Smooth muscle cell (in vitro differentiated cells): ENCODE results near the gene RHEBL1. TPM values are rescaled to one million over a fixed set of nuclear protein-coding genes. Genes with fewer than 3 reads are reported as not detected.

Source experiments
- DNase-seq: peaks from one replicate; lab custom pipeline; 2025; ENCODE audit not compliant: unreplicated experiment; lab: John Stamatoyannopoulos, UW
- H2AFZ ChIP-seq: fragments of 200-600 bp; sonication (generic); 2 replicates; pipeline ENCODE4 v1.6.0; 2016; ENCODE audit warnings: antibody characterized with exemption, low read depth, mild to moderate bottlenecking
- H3F3A ChIP-seq: fragments of 200-600 bp; sonication (generic); 2 replicates; pipeline ENCODE4 v1.6.0; 2017; ENCODE audit warnings: antibody characterized with exemption, low read depth
- H3K27ac ChIP-seq: fragments of 200-600 bp; sonication (generic); 2 replicates; pipeline ENCODE4 v1.5.1; 2016; ENCODE audit warnings: low read depth, mild to moderate bottlenecking
- H3K27me3 ChIP-seq: fragments of 200-600 bp; sonication (generic); 2 replicates; pipeline ENCODE4 v1.6.1; 2016; ENCODE audit warnings: low read depth, mild to moderate bottlenecking
- H3K36me3 ChIP-seq: fragments of 200-600 bp; sonication (generic); 2 replicates; pipeline ENCODE4 v1.5.1; 2016; ENCODE audit warnings: low read depth
- H3K4me1 ChIP-seq: fragments of 200-600 bp; sonication (generic); 2 replicates; pipeline ENCODE4 v1.5.1; 2016; ENCODE audit warnings: low read depth
- H3K4me2 ChIP-seq: fragments of 200-600 bp; sonication (generic); 2 replicates; pipeline ENCODE4 v1.6.0; 2016; ENCODE audit warnings: mild to moderate bottlenecking
- H3K4me3 ChIP-seq: fragments of 200-600 bp; sonication (generic); 2 replicates; pipeline ENCODE4 v1.5.1; 2016; ENCODE audit warnings: mild to moderate bottlenecking
- H3K79me2 ChIP-seq: fragments of 200-600 bp; sonication (generic); 2 replicates; pipeline ENCODE4 v1.6.0; 2016; ENCODE audit warnings: low read depth, mild to moderate bottlenecking
- H3K9ac ChIP-seq: fragments of 200-600 bp; sonication (generic); 2 replicates; pipeline ENCODE4 v1.6.0; 2016; ENCODE audit warnings: low read depth
- H3K9me3 ChIP-seq: fragments of 200-600 bp; sonication (generic); replicated peaks from 2 replicates; pipeline ENCODE4 v1.5.1; 2016; ENCODE audit warnings: low read depth
- H4K20me1 ChIP-seq: fragments of 200-600 bp; sonication (generic); 2 replicates; pipeline ENCODE4 v1.6.0; 2016; ENCODE audit warnings: low read depth
- WGBS: methylation state at CpG from one replicate; pipeline ENCODE4 v1.1.7; 2016; ENCODE audit warnings: low lambda C conversion rate; 5-methylcytosine and 5-hydroxymethylcytosine counted together
- polyA plus RNA-seq: library from polyadenylated mRNA; unstranded; fragments of >200 nt; fragmentation: Nextera tagmentation; extraction: Ambion mirVana; gene quantifications from 2 replicates; pipeline ENCODE4 v1.2.1, GENCODE V29; 2016
- total RNA-seq: library from RNA; depleted of rRNA; stranded (reverse); fragments of >200 nt; gene quantifications from 2 replicates; pipeline ENCODE4 v1.2.3, GENCODE V29; 2014
- TF ChIP-seq, protein P1 (sequence below): fragments of 200-600 bp; sonication (generic); IDR thresholded peaks from 2 replicates; pipeline ENCODE4 v1.5.1; 2017; ENCODE audit warnings: borderline replicate concordance, mild to moderate bottlenecking, antibody characterized with exemption; ENCODE audit not compliant: insufficient read depth, poor library complexity, severe bottlenecking

RHEBL1 gene
- total and polyA plus RNA-seq, 2 experiments from 2014 or later, result 0.76 to 2.1 TPM

DNA sequence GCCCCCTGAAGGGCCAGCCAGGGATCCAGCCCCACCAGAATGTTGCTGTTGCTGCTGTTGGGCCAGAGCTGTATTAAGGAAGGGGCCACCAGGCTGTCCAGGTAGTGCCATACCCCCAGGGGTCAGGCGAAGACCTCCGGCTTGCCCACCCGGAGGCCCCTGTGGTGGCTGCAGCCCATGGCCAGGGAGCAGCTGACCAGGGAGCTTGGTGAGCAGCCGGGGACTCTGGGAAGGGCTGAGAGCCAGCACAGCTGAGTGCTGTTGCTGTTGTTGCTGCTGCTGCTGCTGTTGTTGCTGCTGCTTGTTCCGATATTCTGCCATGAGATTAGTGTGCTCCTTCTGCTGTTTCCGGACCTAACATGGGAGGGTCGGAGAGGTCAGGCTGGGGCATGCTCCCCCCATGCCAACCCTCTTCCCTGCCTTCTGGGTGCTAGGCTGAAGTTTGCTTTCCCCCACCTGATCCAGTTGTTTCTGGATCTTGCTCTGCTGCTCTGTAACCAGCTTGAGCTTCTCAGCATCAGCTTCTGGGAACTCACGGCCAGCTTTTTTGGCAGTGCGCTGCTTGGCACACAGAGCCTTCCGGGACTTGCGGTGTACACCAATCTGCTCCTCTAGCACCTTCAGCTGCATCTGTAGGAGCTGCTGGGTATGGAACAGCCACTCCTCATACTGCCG, 36.0 kb downstream of the RHEBL1 start:
- Histone ChIP-seq H3K27me3 (no peaks in the 10 kb centered on the region), H4K20me1 (peaks cover 39% of the 10 kb centered on the region), H3K9ac (no peak overlapping the region), H3K4me1 (no peaks in the 10 kb centered on the region), H3K9me3 (no peaks in the 10 kb centered on the region), H3K27ac (no peak overlapping the region), H3K4me2 (no peak overlapping the region), H3K79me2 (peaks cover 6% of the 10 kb centered on the region), H3K36me3 (peaks cover 8% of the 10 kb centered on the region), H3K4me3 (no peak overlapping the region), H3F3A (no peaks in the 10 kb centered on the region), H2AFZ (no peak overlapping the region)
- WGBS, result 98% methylated on average over 12 of the region's 12 CpGs
- TF ChIP-seq, protein P1, sequence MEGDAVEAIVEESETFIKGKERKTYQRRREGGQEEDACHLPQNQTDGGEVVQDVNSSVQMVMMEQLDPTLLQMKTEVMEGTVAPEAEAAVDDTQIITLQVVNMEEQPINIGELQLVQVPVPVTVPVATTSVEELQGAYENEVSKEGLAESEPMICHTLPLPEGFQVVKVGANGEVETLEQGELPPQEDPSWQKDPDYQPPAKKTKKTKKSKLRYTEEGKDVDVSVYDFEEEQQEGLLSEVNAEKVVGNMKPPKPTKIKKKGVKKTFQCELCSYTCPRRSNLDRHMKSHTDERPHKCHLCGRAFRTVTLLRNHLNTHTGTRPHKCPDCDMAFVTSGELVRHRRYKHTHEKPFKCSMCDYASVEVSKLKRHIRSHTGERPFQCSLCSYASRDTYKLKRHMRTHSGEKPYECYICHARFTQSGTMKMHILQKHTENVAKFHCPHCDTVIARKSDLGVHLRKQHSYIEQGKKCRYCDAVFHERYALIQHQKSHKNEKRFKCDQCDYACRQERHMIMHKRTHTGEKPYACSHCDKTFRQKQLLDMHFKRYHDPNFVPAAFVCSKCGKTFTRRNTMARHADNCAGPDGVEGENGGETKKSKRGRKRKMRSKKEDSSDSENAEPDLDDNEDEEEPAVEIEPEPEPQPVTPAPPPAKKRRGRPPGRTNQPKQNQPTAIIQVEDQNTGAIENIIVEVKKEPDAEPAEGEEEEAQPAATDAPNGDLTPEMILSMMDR, result no peak
- no peak for DNase-seq

DNA sequence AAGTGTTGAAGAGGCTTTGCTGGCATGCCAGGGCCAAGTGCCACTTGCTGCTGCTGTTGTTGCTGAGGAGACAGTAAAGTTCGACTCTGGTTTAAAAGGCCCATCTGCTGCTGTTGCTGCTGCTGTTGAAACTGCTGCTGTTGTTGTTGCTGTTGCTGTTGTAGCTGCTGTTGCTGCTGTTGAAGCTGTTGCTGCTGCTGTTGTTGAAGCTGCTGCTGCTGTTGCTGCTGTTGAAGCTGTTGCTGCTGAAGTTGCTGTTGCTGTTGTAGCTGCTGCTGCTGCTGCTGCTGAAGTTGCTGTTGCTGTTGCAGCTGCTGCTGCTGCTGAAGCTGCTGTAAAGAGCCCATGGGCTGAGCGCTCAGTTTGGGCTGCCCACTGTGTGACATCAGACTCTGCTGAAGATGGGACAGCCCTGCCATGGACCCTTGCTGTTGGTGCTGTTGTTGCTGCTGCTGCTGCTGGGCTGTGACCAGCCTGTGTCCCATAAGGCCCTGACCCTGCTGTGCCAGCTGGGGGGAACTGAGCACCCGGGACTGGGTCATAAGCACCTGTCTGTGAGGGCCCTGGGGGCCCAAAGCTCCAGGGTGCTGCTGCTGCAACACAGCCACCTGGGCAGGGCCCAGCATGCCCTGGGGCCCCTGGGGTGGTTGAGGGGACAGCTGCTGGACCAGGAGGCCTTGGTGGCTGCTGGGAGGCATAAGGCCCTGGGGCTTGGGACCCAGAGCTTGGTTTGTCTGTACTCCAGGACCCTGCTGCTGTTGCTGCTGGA, 36.9 kb downstream of the RHEBL1 start:
- Histone ChIP-seq H3K4me3 (no peak overlapping the region), H3K36me3 (peaks cover 8% of the 10 kb centered on the region)
- DNase-seq, result no peak

DNA sequence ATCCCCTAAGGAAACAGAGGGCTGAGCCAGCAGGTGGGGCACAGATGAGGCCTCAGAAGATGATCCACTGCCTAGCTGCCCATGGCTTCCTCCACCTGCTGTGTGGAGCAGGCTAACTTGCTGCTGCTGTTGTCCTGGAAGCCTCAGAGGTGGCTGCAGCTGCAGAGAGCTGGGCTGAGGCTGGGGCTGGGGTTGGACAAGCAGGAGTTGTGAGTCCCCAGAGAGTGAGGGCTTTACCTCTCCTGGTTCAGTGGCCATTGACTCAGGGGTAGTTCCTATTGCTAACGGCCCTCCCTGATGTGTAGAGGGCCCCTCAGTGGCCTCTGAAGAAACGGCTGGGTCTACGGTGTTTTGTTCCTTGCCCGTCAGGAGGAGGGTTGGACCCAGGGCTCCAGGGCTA, 37.5 kb downstream of the RHEBL1 start:
- H3K9ac ChIP-seq, result no peak overlapping the region
- H3K4me3 ChIP-seq, result no peak overlapping the region
- H4K20me1 ChIP-seq, result peaks cover 33% of the 10 kb centered on the region
- H3K27ac ChIP-seq, result no peak overlapping the region
- WGBS, result 91% methylated on average over 4 of the region's 4 CpGs
- TF ChIP-seq, protein P1, result no peak
- peaks cover 8% of the 10 kb centered on the region for H3K36me3 ChIP-seq
- H3K27me3 ChIP-seq, result no peaks in the 10 kb centered on the region
- peaks cover 6% of the 10 kb centered on the region for H3K79me2 ChIP-seq
- no peak overlapping the region for H2AFZ ChIP-seq
- DNase-seq, result no peak
- no peaks in the 10 kb centered on the region for H3K9me3 ChIP-seq
- H3K4me1 ChIP-seq, result no peaks in the 10 kb centered on the region
- no peak overlapping the region for H3K4me2 ChIP-seq
- H3F3A ChIP-seq, result no peaks in the 10 kb centered on the region

More for the DNA sequence above, 36.9 kb downstream of the RHEBL1 start:
- H3K9me3 ChIP-seq, result no peaks in the 10 kb centered on the region
- no peak overlapping the region for H3K9ac ChIP-seq
- no peaks in the 10 kb centered on the region for H3F3A ChIP-seq
- H3K27ac ChIP-seq, result no peak overlapping the region
- H2AFZ ChIP-seq, result no peak overlapping the region
- no peaks in the 10 kb centered on the region for H3K27me3 ChIP-seq
- H3K4me1 ChIP-seq, result no peaks in the 10 kb centered on the region
- H4K20me1 ChIP-seq, result peaks cover 39% of the 10 kb centered on the region
- TF ChIP-seq, protein P1, result no peak
- H3K4me2 ChIP-seq, result no peak overlapping the region
- 91% methylated on average over 3 of the region's 3 CpGs for WGBS
- peaks cover 6% of the 10 kb centered on the region for H3K79me2 ChIP-seq
